Epithelial cell of prostate (primary cell): ENCODE data around the gene TCF3.
"Not testable (repeated sequence)": the region's sequence is repeated elsewhere in the genome, so short reads cannot be mapped to it uniquely, and the experiment has no call there.

ENCODE experiments used
- DNase-seq: peaks from one replicate; pipeline ENCODE4 v3.0.0-alpha.2; 2011; ENCODE audit warnings: low read depth, low spot score
- H3K27ac ChIP-seq: fragments of 450-650 bp; 2 replicates; pipeline ENCODE4 v1.5.1; 2017; ENCODE audit warnings: mild to moderate bottlenecking

The TCF3 gene

GRCh38 chr19:1654178-1654792 is 1.9 kb upstream of the TCF3 start:
- no peak overlapping the region for H3K27ac ChIP-seq
- no peak for DNase-seq

DNA sequence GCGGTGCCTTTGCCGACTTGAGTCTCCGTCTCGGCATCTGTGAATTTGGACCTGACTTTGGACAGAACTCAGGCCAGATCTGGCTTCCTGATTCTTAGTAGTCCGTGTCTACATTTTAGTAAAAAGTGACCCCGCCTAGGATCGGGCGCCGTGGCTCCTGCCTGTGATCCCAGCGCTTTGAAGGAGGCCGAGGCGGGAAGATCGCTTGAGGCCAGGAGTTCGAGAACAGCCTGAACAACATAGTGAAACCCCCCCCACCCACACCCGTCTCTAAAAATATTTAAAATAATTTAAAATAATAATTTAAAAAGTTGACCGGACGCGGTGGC is 849 bp upstream of the TCF3 start:
- no peak for DNase-seq
- H3K27ac ChIP-seq: peak overlapping the region; percentile 84

DNA sequence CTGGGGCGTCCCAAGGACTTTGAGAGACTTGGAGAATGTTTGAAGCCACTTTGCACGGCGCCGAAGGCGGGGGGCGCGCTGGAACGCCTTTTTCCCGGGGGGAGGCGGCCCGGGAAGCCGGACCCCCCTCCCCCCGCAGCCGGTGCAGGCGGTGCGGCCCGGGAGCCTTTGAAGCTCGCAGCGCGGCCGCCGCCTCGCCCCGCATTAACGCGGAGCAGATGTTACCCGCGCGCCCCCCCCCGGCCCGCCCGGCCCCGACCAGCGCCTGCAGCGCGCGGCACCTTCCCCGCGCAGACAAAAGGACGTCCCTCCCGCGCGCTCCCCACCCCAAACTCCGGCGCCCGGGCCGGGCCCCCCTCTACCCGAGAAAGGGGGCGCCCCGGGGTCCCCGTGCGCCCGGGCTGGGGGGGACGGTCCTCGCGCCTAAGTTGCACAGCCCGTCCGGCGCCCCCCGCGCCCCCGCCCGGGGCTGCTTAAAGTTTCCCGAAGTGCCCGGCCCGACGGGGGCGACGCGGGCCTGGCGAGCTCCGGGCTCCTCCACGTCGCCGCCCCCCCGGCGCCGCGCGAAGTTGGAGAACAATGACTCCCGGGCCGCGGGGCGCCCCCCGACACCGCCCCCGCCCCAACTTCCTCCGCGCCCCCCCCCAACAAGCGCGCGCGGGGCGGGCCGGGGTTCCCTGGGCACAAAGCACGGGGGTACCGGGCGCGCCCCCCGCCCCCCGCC is 685 bp downstream of the TCF3 start:
- H3K27ac ChIP-seq: peak overlapping the region; percentile 84
- DNase-seq: no peak

DNA sequence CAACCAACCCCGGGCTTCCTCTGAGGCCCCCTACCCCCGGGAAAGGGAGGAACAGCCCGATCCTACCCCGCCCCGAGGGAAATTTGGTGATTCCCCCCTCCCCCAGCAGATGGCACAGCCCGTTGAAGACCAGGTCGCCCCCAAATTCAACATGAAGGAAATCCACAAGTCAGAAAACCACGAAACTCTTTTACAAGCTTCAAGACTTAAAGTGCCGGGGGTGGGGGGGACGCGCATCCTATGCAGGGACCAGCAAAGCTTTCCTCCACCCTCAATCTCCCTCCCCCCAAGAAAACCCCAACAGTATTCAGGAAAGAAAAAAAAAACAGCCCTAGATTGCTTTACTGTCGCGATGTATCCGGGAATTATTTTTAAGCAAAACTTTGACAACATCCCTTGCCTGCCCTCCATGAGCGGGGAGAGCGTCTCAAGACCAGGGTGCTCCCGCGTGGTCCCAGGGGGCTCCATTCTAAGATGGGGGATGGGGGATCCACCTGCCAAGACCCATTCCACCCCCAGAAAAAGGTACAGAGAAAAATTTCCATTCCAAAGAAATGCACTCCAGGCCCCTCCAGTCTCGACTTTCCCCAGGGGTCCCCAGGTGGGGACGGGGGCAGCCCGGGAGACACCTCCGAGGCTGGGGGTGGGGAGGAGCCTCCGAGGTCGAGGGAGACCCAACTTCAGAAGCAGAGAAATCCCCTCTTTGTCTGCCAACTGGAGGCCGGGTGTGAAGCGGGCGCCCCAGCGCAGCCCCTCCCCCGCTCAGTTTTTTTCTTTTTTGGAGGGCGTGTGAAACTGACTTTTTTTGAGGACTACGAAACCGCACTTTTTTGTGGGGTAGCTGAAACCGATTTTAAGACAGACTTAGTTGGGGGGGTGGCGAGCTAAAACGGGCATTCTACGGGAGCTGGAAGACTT is 1.5 kb downstream of the TCF3 start:
- no peak for DNase-seq
- no peak overlapping the region for H3K27ac ChIP-seq

- no peak overlapping the region for H3K27ac ChIP-seq
Observed at GRCh38 chr19:1649706-1650649, 2.4 kb downstream of the TCF3 start.

GRCh38 chr19:1648920-1649541 is 3.4 kb downstream of the TCF3 start:
- no peak overlapping the region for H3K27ac ChIP-seq
- DNase-seq: no peak

More at GRCh38 chr19:1649706-1650649, 2.4 kb downstream of the TCF3 start:
- DNase-seq: no peak

DNA sequence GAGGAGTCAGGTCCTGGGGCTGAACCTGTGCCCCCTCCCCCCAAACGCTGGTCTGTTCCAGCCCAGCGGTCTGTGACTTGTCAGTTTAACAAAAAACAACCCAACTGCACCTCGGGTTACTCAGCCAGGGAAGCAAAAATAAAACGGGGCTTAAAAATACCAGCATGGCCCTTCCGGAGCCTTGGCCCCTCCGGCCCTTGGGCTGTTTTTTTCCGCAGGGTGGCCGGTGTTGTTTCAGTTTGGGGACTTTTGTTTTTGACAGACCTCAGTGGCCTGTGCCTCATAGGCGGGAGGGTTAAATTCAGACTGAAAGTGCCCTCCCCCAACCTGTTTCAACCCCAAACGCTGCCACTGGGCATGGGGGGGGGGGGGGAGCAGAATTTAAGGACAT is 4.0 kb downstream of the TCF3 start:
- no peak for DNase-seq
- H3K27ac ChIP-seq: no peak overlapping the region

DNA sequence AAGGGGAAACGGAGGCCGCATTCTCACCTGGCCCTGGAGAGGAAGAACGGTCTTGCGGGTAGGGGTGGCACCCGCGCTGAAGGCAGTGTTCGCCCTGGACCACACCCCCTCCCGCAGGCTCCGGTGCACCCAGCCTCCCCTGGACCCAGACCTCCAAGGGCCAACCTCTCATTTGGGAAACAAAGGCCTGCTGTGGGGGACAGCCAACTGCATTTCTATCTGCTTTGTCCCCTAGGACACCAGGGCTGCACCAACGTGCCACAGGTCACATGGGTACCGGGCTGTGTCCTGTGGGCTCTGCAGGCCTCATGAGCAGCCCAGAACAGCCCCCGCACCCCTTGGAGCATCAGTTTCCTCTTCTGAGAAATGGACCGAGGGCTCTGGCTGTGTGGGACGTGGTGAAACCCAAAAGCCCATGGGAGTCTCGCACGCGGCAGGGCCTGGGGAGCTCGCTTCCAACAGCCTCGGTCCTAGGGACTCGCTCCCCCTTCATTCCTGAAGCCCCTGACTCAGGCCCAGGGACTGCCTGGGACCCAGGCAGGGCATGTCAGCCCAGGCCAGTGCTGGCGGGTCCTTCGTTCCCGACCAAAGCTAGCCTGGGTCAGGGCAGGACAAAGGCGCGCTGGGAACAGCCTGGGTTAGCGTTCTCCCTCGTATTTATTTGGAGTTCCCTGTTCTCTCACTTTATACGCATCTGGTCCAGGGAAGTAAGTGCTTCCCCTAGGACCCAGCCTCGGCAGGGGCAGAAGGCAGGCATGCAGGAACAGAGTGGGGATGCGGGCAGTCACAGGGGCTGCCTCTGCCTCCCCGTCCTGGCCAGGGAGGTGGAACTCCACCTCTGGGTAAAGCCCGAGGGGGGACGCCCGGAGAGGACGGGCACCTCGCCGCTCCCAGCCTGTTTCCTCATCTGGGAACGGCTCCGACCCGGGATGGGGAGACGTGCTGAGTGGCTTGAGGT is 4.6 kb downstream of the TCF3 start:
- no peak overlapping the region for H3K27ac ChIP-seq
- DNase-seq: no peak

DNA sequence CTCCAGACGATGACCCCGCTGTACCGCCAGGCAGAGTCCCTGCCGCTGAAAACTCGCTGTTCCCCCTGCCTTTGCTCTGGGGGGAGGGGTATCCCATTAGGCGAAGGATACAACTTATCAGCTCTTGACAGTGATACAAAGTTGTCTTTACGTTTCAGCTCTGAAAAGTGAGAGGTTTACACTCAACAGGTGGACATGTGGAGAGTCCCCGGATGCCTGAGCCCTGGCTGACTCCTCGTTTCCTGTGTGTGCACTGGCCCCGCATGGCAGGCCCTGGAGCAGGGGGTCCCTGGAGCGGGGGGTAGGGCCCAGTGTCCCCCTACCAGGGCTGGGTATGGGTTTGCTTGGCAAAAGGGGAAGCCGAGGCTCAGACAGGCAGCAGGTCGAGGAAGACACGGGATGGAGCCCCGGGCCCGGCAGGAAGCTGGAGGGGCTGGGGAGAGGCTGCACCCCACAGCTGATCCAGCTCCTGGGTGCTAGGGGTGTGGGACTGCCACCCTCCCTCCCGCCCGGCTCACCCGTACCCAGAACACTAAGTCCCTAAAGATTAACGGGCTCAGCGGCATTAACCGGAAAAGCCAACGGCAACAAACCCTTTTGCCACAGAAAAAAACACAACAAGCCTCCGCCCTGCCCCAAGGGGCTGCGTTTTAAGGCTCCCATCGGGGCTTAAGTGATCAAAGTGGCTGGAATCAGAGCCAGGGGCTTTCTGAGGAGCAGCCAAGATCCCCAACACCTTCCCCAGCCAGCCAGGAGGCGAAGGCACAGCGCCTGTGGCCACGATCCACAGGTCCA is 5.6 kb downstream of the TCF3 start:
- no peak for DNase-seq
- no peak overlapping the region for H3K27ac ChIP-seq

DNA sequence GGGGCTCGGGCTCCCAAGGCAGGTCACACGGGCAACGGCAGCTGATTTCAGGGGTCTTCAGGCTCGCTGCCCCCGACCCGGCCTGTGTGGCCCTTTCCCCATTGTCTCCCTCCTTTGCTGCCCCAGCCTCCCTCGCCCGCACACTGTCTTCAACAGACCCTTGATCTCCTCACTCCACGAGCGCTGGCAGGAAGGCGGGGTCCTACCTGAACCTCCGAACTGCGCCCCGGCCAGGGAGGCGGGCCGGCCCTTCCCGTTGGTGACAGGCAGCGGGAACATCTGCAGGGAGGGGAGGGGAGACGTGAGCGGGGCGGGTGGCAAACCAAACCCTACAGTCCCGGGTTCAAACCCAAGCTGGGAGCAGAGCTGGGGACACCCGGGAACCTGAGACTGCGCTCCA is 6.3 kb downstream of the TCF3 start:
- no peak for DNase-seq

GRCh38 chr19:1645299-1645698 is 7.1 kb downstream of the TCF3 start:
- DNase-seq: no peak
- no peak overlapping the region for H3K27ac ChIP-seq

More for the DNA sequence above, 6.3 kb downstream of the TCF3 start:
- no peak overlapping the region for H3K27ac ChIP-seq

DNA sequence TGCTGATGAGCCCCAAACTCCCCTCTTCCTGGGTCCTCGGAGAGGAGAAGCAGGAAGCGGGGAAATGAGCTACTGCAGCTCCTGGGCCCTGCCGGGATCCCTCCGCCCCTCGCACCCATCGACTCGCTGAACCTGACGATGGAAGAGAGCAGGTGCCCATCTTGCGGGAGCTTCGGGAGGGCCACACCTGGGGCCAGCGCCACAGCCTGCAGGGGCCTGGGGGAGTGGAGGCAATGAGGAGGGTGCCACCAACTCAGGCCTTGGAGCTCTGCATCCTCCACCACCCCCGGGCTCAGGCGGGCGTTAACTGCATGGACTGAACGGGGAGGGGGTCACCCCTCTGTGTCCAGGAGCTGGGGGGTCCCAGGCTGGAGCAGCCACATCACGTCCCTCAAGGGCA is 8.3 kb downstream of the TCF3 start:
- no peak for DNase-seq
- H3K27ac ChIP-seq: no peak overlapping the region

DNA sequence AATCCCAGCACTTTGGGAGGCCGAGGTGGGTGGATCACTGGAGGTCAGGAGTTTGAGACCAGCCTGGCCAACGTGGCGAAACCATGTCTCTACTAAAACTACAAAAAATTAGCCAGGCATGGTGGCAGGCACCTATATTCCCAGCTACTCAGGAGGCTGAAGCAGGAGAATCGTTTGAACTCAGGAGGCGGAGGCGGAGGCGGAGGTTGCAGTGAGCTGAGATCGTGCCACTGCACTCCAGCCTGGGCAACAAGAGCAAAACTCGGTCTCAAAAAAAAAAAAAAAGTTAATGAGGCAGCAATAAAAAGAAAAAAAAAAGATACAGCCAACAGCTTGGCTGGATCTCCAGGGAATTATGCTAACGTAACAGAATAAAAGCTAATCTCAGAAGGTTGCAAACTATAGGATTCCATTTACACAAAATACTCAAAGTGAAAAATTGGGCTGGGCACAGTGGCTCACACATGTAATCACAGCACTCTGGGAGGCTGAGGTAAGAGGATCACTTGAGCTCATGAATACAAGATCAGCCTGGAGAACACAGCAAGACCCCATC is 11.4 kb downstream of the TCF3 start:
- DNase-seq, H3K27ac ChIP-seq: not testable (repeated sequence)

- DNase-seq: no peak
- H3K27ac ChIP-seq: no peak overlapping the region
Observed at GRCh38 chr19:1636325-1637236, 15.8 kb downstream of the TCF3 start.

DNA sequence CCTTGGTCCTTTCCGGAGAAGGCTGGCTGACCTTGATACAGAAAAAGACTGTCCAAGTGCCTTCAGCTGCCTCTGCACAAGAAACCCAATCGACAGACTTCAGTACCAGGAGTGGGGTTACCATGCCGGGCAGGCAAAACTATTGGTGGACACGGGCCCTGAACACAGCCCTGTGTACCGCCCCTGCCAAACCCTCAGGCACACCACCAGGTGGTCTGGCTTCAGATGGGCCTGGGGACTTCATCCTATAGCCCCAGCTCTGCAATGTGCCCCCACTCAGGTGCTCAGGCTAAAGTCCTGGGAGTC is 17.5 kb downstream of the TCF3 start:
- DNase-seq: no peak
- H3K27ac ChIP-seq: no peak overlapping the region

DNA sequence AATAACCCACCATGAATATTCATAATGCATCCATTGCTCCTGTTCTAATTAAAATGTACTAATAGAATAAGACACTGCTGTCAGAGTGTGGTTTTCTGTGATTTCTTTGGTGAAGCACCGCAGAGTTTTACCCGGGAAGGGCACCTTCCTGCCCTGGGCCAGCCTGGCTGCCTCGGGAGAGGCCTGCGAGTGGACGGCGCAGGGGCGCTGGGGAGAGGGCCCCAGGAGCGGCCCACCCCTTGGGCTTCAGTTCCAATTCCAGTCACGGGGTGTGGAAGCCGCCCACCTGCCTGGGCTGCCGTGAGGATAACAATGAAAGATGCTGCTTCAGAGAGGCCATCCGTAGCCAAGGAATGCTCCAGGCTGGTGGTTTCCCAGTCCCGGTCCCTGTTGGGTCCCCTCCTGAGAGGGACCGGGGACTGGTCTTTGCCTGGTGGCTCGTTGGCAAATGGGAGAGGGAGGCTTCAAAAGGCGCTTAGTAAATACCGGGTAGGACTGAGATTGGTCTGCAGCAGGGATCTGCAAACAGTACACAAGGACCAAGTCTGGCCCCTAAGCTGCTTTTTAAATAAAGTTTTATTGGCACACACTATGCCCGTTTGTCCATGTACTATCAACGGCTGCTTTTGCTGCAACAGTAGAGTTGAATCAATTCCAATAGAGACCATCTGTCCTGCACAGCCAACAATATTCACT is 18.0 kb downstream of the TCF3 start:
- no peak overlapping the region for H3K27ac ChIP-seq
- no peak for DNase-seq
